ENCODE results near the gene DOLK. TPM values are rescaled to one million over a fixed set of nuclear protein-coding genes. Genes with fewer than 3 reads are reported as not detected.

The DOLK gene
- total and polyA plus RNA-seq, 10 of the 15 experiments (the other 5 are each of a cell fraction or from before 2014, with no cell fraction given) = 1.9 to 18.2 (median 9.1) TPM

DNA sequence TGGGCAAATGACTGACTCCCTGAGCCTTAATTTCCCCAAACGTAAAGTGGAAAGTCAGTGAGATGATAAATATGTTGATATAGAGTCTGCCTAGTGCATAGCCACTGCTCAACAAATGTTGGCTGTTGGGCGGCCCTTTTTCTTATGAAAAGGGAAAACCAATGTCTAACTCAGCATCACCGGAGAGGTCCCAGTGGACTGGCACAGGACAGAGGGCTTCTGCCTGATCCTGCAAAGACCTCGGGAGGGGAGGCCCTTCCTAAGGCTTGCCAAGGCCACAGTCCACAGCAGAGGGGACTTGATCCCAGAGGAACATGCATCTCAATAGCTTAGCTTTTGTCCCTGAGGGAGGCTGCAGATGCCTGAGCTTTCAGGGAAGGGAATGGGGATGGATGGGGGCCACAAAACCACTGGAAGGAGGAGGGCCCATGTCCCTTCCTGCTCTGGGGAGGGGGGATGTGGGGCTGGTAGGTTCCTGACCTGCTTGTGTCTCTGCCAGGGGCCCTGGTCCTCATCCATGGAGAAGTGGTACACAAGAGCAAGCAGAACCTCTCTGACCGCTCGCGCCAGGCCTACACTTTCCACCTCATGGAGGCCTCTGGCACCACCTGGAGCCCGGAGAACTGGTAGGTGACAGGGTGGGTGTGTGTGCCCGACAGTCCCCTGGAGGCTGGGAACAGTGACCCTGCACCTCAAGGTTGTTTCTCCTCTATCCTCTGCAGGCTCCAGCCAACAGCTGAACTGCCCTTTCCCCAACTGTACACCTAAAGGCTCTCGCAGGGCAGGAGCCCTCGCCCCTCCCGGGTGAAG, 6.3 kb downstream of the DOLK start:
- WGBS (ENCODE audit: insufficient coverage, insufficient replicate concordance, low lambda C conversion rate, missing lambda C conversion rate) = 89% methylated on average over 12 of the region's 12 CpGs
- FAIRE-seq (no peak), DNase-seq (ENCODE audit: low read depth, low spot score) (no peak), ATAC-seq (no peak)
- H3K27ac ChIP-seq (ENCODE audit: control insufficient read depth, insufficient read depth) = no peak overlapping the region
- ChIA-PET CTCF (no interaction called here), SMC1A (ENCODE audit: uncharacterized antibody, unreplicated experiment) (no interaction called here), POLR2A (no interaction called here), RAD21 (ENCODE audit: unreplicated experiment) (no interaction called here)
- H4K20me1 ChIP-seq (ENCODE audit: control insufficient read depth, insufficient read depth) = no peaks in the 10 kb centered on the region
- H3K4me3 ChIP-seq = no peak overlapping the region
- no peaks in the 10 kb centered on the region; the same call in 1 of the 2 replicates for H3K79me2 ChIP-seq (ENCODE audit: control insufficient read depth, insufficient read depth, low read length)
- no peaks in the 10 kb centered on the region for H3K27me3 ChIP-seq (replicated peaks in 1 of 2; ENCODE audit: control insufficient read depth in 2 of 2, insufficient read depth in 2 of 2, low read length in 1 of 2)
- no peak overlapping the region for H2AFZ ChIP-seq (ENCODE audit: control insufficient read depth, low read depth, low read length)
- no peaks in the 10 kb centered on the region for H3K9me3 ChIP-seq (replicated peaks; ENCODE audit: control insufficient read depth, insufficient read depth, low read length)
- no peak overlapping the region for H3K4me2 ChIP-seq (ENCODE audit: control insufficient read depth, insufficient read depth)
- in situ Hi-C loops (cut with MboI) (no loop called here), intact Hi-C loops (cut with micrococcal nuclease; ENCODE audit: unreplicated experiment) (no loop called here)
- H3K4me1 ChIP-seq (ENCODE audit: control insufficient read depth, insufficient read depth, low read length) = no peaks in the 10 kb centered on the region
- TF ChIP-seq, protein P1, sequence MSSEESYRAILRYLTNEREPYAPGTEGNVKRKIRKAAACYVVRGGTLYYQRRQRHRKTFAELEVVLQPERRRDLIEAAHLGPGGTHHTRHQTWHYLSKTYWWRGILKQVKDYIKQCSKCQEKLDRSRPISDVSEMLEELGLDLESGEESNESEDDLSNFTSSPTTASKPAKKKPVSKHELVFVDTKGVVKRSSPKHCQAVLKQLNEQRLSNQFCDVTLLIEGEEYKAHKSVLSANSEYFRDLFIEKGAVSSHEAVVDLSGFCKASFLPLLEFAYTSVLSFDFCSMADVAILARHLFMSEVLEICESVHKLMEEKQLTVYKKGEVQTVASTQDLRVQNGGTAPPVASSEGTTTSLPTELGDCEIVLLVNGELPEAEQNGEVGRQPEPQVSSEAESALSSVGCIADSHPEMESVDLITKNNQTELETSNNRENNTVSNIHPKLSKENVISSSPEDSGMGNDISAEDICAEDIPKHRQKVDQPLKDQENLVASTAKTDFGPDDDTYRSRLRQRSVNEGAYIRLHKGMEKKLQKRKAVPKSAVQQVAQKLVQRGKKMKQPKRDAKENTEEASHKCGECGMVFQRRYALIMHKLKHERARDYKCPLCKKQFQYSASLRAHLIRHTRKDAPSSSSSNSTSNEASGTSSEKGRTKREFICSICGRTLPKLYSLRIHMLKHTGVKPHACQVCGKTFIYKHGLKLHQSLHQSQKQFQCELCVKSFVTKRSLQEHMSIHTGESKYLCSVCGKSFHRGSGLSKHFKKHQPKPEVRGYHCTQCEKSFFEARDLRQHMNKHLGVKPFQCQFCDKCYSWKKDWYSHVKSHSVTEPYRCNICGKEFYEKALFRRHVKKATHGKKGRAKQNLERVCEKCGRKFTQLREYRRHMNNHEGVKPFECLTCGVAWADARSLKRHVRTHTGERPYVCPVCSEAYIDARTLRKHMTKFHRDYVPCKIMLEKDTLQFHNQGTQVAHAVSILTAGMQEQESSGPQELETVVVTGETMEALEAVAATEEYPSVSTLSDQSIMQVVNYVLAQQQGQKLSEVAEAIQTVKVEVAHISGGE (CRISPR knock-in tag; IDR thresholded peaks at IDR 0.05) = no peak
- TF ChIP-seq MTA2 (IDR thresholded peaks at IDR 0.05; ENCODE audit: low read depth) (no peak), USF1 (IDR thresholded peaks at IDR 0.05; ENCODE audit: borderline replicate concordance, extremely low read length, insufficient read depth, low read depth, low read length) (no peak), NFIC (IDR thresholded peaks at IDR 0.05; ENCODE audit: low read depth, low read length) (no peak), YY1 (IDR thresholded peaks at IDR 0.05; ENCODE audit: low read depth, low read length) (no peak), HDAC2 (IDR thresholded peaks at IDR 0.05) (no peak), JUND (IDR thresholded peaks at IDR 0.05; ENCODE audit: low read depth, low read length) (no peak), SP1 (IDR thresholded peaks at IDR 0.05; ENCODE audit: low read depth, low read length) (no peak), NBN (IDR thresholded peaks at IDR 0.05) (no peak), SIN3A (IDR thresholded peaks at IDR 0.05; ENCODE audit: low read depth, low read length) (no peak), ZNF592 (IDR thresholded peaks at IDR 0.05) (no peak), NFYA (IDR thresholded peaks at IDR 0.05; ENCODE audit: borderline replicate concordance, low read depth, low read length) (no peak), STAT3 (IDR thresholded peaks at IDR 0.05; ENCODE audit: low read depth, low read length) (no peak)
- no TSS peak for BruUV-seq (replicated peaks)
- H3K9ac ChIP-seq (ENCODE audit: control insufficient read depth, insufficient read depth, low read length) = no peak overlapping the region
- no peaks in the 10 kb centered on the region for H3K36me3 ChIP-seq (ENCODE audit: control insufficient read depth in 2 of 2, insufficient read depth in 2 of 2, low read length in 1 of 2)
